ENCODE results near the gene NUMA1. TPM values are rescaled to one million over a fixed set of nuclear protein-coding genes. Genes with fewer than 3 reads are reported as not detected.

Gene NUMA1
- total and polyA plus RNA-seq, 9 of the 15 experiments (the other 6 are each of a cell fraction or from before 2014, with no cell fraction given): 4.1 to 104 (median 51.2) TPM

Small RNA genes lying within 50 kb of the gene (microRNA-seq; reads per million reads assigned to microRNA genes)
- gene MIR3165 (ENCODE audit: borderline microRNAs expressed): 0.73 reads per million

Small RNA genes lying within 50 kb of the gene (small RNA-seq; reads per million reads assigned to genes)
- gene MIR3165 (0.22 reads per million), gene RNU6-72P (not detected)

Other genes with a start within 250 kb of the NUMA1 start
Only the 7 nearest of the 14 such genes appear.
- 2.1 and 2.9 TPM in 2 replicates for gene IL18BP, start 81.6 kb downstream of the NUMA1 start, total RNA-seq (2014; rRNA removed)
- 2.7 and 3.2 TPM in 2 replicates for gene IL18BP, start 81.6 kb downstream of the NUMA1 start, total RNA-seq (2014; rRNA removed; fragmentation: Illumina TruSeq; extraction: Trizol)
- gene IL18BP, start 81.6 kb downstream of the NUMA1 start, total RNA-seq (2015; rRNA removed; fragmentation: Illumina TruSeq; extraction: Trizol): 3.2 and 3.5 TPM in 2 replicates
- gene IL18BP, start 81.6 kb downstream of the NUMA1 start, total RNA-seq (2021): 5.2 and 9.4 TPM in 2 replicates
- 6.4 and 10.7 TPM in 2 replicates for gene IL18BP, start 81.6 kb downstream of the NUMA1 start, polyA plus RNA-seq (2011; rRNA removed)
- 6.1 TPM in 2 replicates for gene IL18BP, start 81.6 kb downstream of the NUMA1 start, polyA plus RNA-seq (2014; fragmentation: Illumina TruSeq; extraction: Trizol)
- gene IL18BP, start 81.6 kb downstream of the NUMA1 start, polyA plus RNA-seq (2014; fragmentation: Nextera tagmentation; extraction: Ambion mirVana): under 1 TPM; 0.34 to 0.35 TPM
- 6.3 and 7.2 TPM in 2 replicates for gene IL18BP, start 81.6 kb downstream of the NUMA1 start, polyA plus RNA-seq (2014; rRNA removed)
- gene LRRC51, start 308 bp upstream of the NUMA1 start, total RNA-seq (2014; rRNA removed): 5.1 and 9.1 TPM in 2 replicates
- 4.8 and 5.1 TPM in 2 replicates for gene LRRC51, start 308 bp upstream of the NUMA1 start, total RNA-seq (2014; rRNA removed; fragmentation: Illumina TruSeq; extraction: Trizol)
- gene LRRC51, start 308 bp upstream of the NUMA1 start, total RNA-seq (2015; rRNA removed; fragmentation: Illumina TruSeq; extraction: Trizol): 4.2 and 4.7 TPM in 2 replicates
- gene LRRC51, start 308 bp upstream of the NUMA1 start, total RNA-seq (2021): 5.1 and 5.2 TPM in 2 replicates
- 6.3 and 10.6 TPM in 2 replicates for gene LRRC51, start 308 bp upstream of the NUMA1 start, polyA plus RNA-seq (2011; rRNA removed)
- gene LRRC51, start 308 bp upstream of the NUMA1 start, polyA plus RNA-seq (2014; fragmentation: Illumina TruSeq; extraction: Trizol): 7.1 and 8.2 TPM in 2 replicates
- 1 to 10 TPM; 6.9 to 8.6 TPM for gene LRRC51, start 308 bp upstream of the NUMA1 start, polyA plus RNA-seq (2014; fragmentation: Nextera tagmentation; extraction: Ambion mirVana)
- 5.6 and 9.9 TPM in 2 replicates for gene LRRC51, start 308 bp upstream of the NUMA1 start, polyA plus RNA-seq (2014; rRNA removed)
- 86.0 and 124 TPM in 2 replicates for gene LAMTOR1, start 22.8 kb upstream of the NUMA1 start, total RNA-seq (2014; rRNA removed)
- 71.5 and 84.6 TPM in 2 replicates for gene LAMTOR1, start 22.8 kb upstream of the NUMA1 start, total RNA-seq (2014; rRNA removed; fragmentation: Illumina TruSeq; extraction: Trizol)
- gene LAMTOR1, start 22.8 kb upstream of the NUMA1 start, total RNA-seq (2015; rRNA removed; fragmentation: Illumina TruSeq; extraction: Trizol): 77.4 and 80.0 TPM in 2 replicates
- gene LAMTOR1, start 22.8 kb upstream of the NUMA1 start, total RNA-seq (2021): 66.4 and 71.3 TPM in 2 replicates
- 62.6 and 76.1 TPM in 2 replicates for gene LAMTOR1, start 22.8 kb upstream of the NUMA1 start, polyA plus RNA-seq (2011; rRNA removed)
- gene LAMTOR1, start 22.8 kb upstream of the NUMA1 start, polyA plus RNA-seq (2014; fragmentation: Illumina TruSeq; extraction: Trizol): 104 and 110 TPM in 2 replicates
- gene LAMTOR1, start 22.8 kb upstream of the NUMA1 start, polyA plus RNA-seq (2014; fragmentation: Nextera tagmentation; extraction: Ambion mirVana): 10 to 100 TPM; 91.1 to 97.5 TPM
- 85.3 and 93.5 TPM in 2 replicates for gene LAMTOR1, start 22.8 kb upstream of the NUMA1 start, polyA plus RNA-seq (2014; rRNA removed)
- not detected in 2 replicates for gene TOMT, start 25.4 kb upstream of the NUMA1 start, total RNA-seq (2014; rRNA removed)
- gene TOMT, start 25.4 kb upstream of the NUMA1 start, total RNA-seq (2014; rRNA removed; fragmentation: Illumina TruSeq; extraction: Trizol): not detected in 2 replicates
- not detected in 2 replicates for gene TOMT, start 25.4 kb upstream of the NUMA1 start, total RNA-seq (2015; rRNA removed; fragmentation: Illumina TruSeq; extraction: Trizol)
- not detected in 2 replicates for gene TOMT, start 25.4 kb upstream of the NUMA1 start, total RNA-seq (2021)
- gene TOMT, start 25.4 kb upstream of the NUMA1 start, polyA plus RNA-seq (2011; rRNA removed): not detected in 2 replicates
- not detected in 2 replicates for gene TOMT, start 25.4 kb upstream of the NUMA1 start, polyA plus RNA-seq (2014; fragmentation: Illumina TruSeq; extraction: Trizol)
- gene TOMT, start 25.4 kb upstream of the NUMA1 start, polyA plus RNA-seq (2014; fragmentation: Nextera tagmentation; extraction: Ambion mirVana): not detected
- not detected in 2 replicates for gene TOMT, start 25.4 kb upstream of the NUMA1 start, polyA plus RNA-seq (2014; rRNA removed)
- gene ANAPC15, start 32.2 kb upstream of the NUMA1 start, total RNA-seq (2014; rRNA removed): 71.8 and 79.9 TPM in 2 replicates
- 53.5 and 59.0 TPM in 2 replicates for gene ANAPC15, start 32.2 kb upstream of the NUMA1 start, total RNA-seq (2014; rRNA removed; fragmentation: Illumina TruSeq; extraction: Trizol)
- gene ANAPC15, start 32.2 kb upstream of the NUMA1 start, total RNA-seq (2015; rRNA removed; fragmentation: Illumina TruSeq; extraction: Trizol): 67.2 and 74.9 TPM in 2 replicates
- 63.5 and 72.7 TPM in 2 replicates for gene ANAPC15, start 32.2 kb upstream of the NUMA1 start, total RNA-seq (2021)
- gene ANAPC15, start 32.2 kb upstream of the NUMA1 start, polyA plus RNA-seq (2011; rRNA removed): 40.9 and 53.0 TPM in 2 replicates
- gene ANAPC15, start 32.2 kb upstream of the NUMA1 start, polyA plus RNA-seq (2014; fragmentation: Illumina TruSeq; extraction: Trizol): 110 and 117 TPM in 2 replicates
- 100 to 1,000 TPM; 197 to 254 TPM for gene ANAPC15, start 32.2 kb upstream of the NUMA1 start, polyA plus RNA-seq (2014; fragmentation: Nextera tagmentation; extraction: Ambion mirVana)
- gene ANAPC15, start 32.2 kb upstream of the NUMA1 start, polyA plus RNA-seq (2014; rRNA removed): 75.7 and 80.1 TPM in 2 replicates
- not detected in 2 replicates for gene FOLR3, start 55.2 kb upstream of the NUMA1 start, total RNA-seq (2014; rRNA removed)
- not detected in 2 replicates for gene FOLR3, start 55.2 kb upstream of the NUMA1 start, total RNA-seq (2014; rRNA removed; fragmentation: Illumina TruSeq; extraction: Trizol)
- not detected in 2 replicates for gene FOLR3, start 55.2 kb upstream of the NUMA1 start, total RNA-seq (2015; rRNA removed; fragmentation: Illumina TruSeq; extraction: Trizol)
- not detected in 2 replicates for gene FOLR3, start 55.2 kb upstream of the NUMA1 start, total RNA-seq (2021)
- not detected in 2 replicates for gene FOLR3, start 55.2 kb upstream of the NUMA1 start, polyA plus RNA-seq (2011; rRNA removed)
- gene FOLR3, start 55.2 kb upstream of the NUMA1 start, polyA plus RNA-seq (2014; fragmentation: Illumina TruSeq; extraction: Trizol): not detected in 2 replicates
- not detected for gene FOLR3, start 55.2 kb upstream of the NUMA1 start, polyA plus RNA-seq (2014; fragmentation: Nextera tagmentation; extraction: Ambion mirVana)
- not detected in 2 replicates for gene FOLR3, start 55.2 kb upstream of the NUMA1 start, polyA plus RNA-seq (2014; rRNA removed)
- 0.68 and 0.90 TPM in 2 replicates for gene FOLR1, start 111.6 kb upstream of the NUMA1 start, total RNA-seq (2014; rRNA removed)
- gene FOLR1, start 111.6 kb upstream of the NUMA1 start, total RNA-seq (2014; rRNA removed; fragmentation: Illumina TruSeq; extraction: Trizol): 0.19 and 0.22 TPM in 2 replicates
- 0.58 and 0.75 TPM in 2 replicates for gene FOLR1, start 111.6 kb upstream of the NUMA1 start, total RNA-seq (2015; rRNA removed; fragmentation: Illumina TruSeq; extraction: Trizol)
- gene FOLR1, start 111.6 kb upstream of the NUMA1 start, total RNA-seq (2021): 0.49 and 0.92 TPM in 2 replicates
- 1.2 and 2.3 TPM in 2 replicates for gene FOLR1, start 111.6 kb upstream of the NUMA1 start, polyA plus RNA-seq (2011; rRNA removed)
- 0.96 and 1.7 TPM in 2 replicates for gene FOLR1, start 111.6 kb upstream of the NUMA1 start, polyA plus RNA-seq (2014; fragmentation: Illumina TruSeq; extraction: Trizol)
- 1 to 10 TPM; 1.0 to 1.7 TPM for gene FOLR1, start 111.6 kb upstream of the NUMA1 start, polyA plus RNA-seq (2014; fragmentation: Nextera tagmentation; extraction: Ambion mirVana)
- 1.8 TPM in 2 replicates for gene FOLR1, start 111.6 kb upstream of the NUMA1 start, polyA plus RNA-seq (2014; rRNA removed)

Data from K562 (cell line).